ENCODE results near the gene ATP11C. TPM values are rescaled to one million over a fixed set of nuclear protein-coding genes. Genes with fewer than 3 reads are reported as not detected.

Gene ATP11C
- total and polyA plus RNA-seq, 2 experiments from 2014 or later: 44.0 to 90.7 TPM

DNA sequence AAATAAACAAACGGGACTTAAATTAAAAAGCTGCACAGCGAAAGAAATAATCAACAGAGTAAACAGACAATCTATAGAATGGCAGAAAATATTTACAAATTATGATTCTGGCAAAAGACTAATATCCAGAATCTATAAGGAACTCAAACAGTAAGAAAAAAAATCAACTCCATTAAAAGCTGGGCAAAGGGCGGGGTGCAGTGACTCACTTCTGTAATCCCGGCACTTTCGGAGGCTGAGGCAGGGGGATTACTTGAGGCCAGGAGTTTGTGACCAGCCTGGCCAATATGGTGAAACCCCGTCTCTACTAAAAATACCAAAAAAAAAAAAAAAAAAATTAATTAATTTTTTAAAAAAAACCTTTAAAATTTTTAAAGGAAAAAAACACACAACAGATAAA lies 109.0 kb downstream of the ATP11C start (continued):
- TF ChIP-seq, protein P1, sequence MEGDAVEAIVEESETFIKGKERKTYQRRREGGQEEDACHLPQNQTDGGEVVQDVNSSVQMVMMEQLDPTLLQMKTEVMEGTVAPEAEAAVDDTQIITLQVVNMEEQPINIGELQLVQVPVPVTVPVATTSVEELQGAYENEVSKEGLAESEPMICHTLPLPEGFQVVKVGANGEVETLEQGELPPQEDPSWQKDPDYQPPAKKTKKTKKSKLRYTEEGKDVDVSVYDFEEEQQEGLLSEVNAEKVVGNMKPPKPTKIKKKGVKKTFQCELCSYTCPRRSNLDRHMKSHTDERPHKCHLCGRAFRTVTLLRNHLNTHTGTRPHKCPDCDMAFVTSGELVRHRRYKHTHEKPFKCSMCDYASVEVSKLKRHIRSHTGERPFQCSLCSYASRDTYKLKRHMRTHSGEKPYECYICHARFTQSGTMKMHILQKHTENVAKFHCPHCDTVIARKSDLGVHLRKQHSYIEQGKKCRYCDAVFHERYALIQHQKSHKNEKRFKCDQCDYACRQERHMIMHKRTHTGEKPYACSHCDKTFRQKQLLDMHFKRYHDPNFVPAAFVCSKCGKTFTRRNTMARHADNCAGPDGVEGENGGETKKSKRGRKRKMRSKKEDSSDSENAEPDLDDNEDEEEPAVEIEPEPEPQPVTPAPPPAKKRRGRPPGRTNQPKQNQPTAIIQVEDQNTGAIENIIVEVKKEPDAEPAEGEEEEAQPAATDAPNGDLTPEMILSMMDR (conservative IDR thresholded peaks at IDR 0.05; ENCODE audit: low read depth in 2 of 2): no peak

DNA sequence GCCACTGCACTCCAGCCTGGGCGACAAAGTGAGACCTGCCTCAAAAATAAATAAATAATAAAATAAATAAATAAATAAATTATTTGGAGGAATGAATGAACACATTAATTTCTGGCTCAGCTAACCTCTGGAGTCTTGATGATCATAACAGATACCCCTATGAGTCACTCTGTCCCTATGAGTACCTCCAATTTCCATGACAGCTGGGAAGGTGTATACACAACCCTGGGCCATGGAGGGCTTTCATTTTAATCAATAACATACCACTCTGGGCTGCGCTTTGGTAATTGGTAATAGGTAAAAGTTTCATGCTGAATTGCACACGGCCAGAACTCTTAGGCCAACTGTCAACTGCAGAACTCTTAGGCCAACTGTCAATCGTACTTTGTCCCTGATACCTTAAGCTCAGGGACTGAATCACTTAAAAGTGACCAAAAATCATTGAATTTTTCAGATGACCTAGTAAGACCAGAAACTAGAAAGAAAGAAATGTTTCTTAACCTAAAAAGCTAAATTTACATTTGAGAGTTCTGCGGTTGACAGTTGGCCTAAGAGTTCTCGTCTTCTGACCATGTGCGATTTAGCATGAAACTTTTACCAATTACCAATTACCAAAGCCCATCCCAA lies 112.4 kb downstream of the ATP11C start:
- Histone ChIP-seq H4K20me1 (replicated peaks; ENCODE audit: insufficient read depth) (no peaks in the 10 kb centered on the region), H3K4me3 (no peak overlapping the region), H3K4me2 (no peak overlapping the region), H3K36me3 (ENCODE audit: insufficient read depth) (no peaks in the 10 kb centered on the region), H3K9me2 (ENCODE audit: insufficient read depth) (no peaks in the 10 kb centered on the region), H3K27me3 (ENCODE audit: insufficient read depth) (no peaks in the 10 kb centered on the region), H3F3A (replicated peaks; ENCODE audit: low read depth) (no peaks in the 10 kb centered on the region), H3K4me1 (ENCODE audit: insufficient read depth) (peaks cover 4% of the 10 kb centered on the region), H3K79me2 (replicated peaks; ENCODE audit: insufficient read depth) (0 out of 2 replicates have a peak, but pooled peaks cover 9% of the 10 kb centered on the region), H3K27ac (ENCODE audit: low read depth) (no peak overlapping the region), H2AFZ (no peak overlapping the region)
- ATAC-seq (no peak), DNase-seq (ENCODE audit: low spot score) (no peak)
- no peaks in the 10 kb centered on the region for H3K27me3 Mint-ChIP-seq (ENCODE audit: insufficient read depth, low read depth, poor library complexity)
- H3K36me3 Mint-ChIP-seq (ENCODE audit: low read depth): peaks cover 3% of the 10 kb centered on the region; the same call in 1 of the 3 replicates
- peaks cover 10% of the 10 kb centered on the region for H3K4me1 Mint-ChIP-seq
- no peak overlapping the region for H3K4me3 Mint-ChIP-seq
- H3K27ac Mint-ChIP-seq: no peak overlapping the region
- no peaks in the 10 kb centered on the region for H3K9me3 Mint-ChIP-seq
- TF ChIP-seq, protein P1 (conservative IDR thresholded peaks at IDR 0.05; ENCODE audit: low read depth in 2 of 2): no peak

DNA sequence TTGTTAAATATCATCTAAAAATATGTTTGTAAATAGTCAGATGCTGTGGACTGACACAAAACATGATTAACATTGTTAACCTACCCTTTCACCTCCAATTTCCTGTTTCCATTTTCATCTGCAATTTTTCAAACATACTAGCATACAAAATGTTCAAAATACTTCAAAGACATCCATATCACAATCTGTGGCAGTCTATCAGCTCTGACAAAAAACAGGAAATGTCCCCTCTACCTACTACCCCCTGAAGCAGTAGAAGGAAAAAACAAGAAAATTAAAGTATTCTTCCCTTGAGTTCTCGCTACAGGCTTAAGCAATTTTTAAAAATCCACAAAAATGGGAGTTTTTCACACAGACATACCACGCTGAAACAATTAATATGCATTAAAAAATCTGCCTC lies 116.6 kb downstream of the ATP11C start:
- DNase-seq (ENCODE audit: low spot score) (no peak), ATAC-seq (no peak)
- Histone ChIP-seq H3K27ac (ENCODE audit: low read depth) (no peak overlapping the region), H2AFZ (no peak overlapping the region), H3K4me1 (ENCODE audit: insufficient read depth) (no peaks in the 10 kb centered on the region), H3K27me3 (ENCODE audit: insufficient read depth) (no peaks in the 10 kb centered on the region), H3K4me2 (no peak overlapping the region), H3K36me3 (ENCODE audit: insufficient read depth) (no peaks in the 10 kb centered on the region), H3K9me2 (ENCODE audit: insufficient read depth) (no peaks in the 10 kb centered on the region), H3K79me2 (replicated peaks; ENCODE audit: insufficient read depth) (no peaks in the 10 kb centered on the region), H4K20me1 (replicated peaks; ENCODE audit: insufficient read depth) (no peaks in the 10 kb centered on the region), H3F3A (replicated peaks; ENCODE audit: low read depth) (no peaks in the 10 kb centered on the region), H3K4me3 (no peak overlapping the region)
- Mint-ChIP-seq H3K4me3 (no peak overlapping the region), H3K36me3 (ENCODE audit: low read depth) (peaks cover 5% of the 10 kb centered on the region; the same call in 1 of the 3 replicates), H3K9me3 (no peaks in the 10 kb centered on the region), H3K27me3 (ENCODE audit: insufficient read depth, low read depth, poor library complexity) (no peaks in the 10 kb centered on the region), H3K4me1 (peaks cover 4% of the 10 kb centered on the region; the same call in 1 of the 3 replicates), H3K27ac (peak overlapping the region; percentile 12; the same call in 1 of the 2 replicates)
- no peak for TF ChIP-seq CREB1 (CRISPR knock-in tag; IDR thresholded peaks at IDR 0.05; ENCODE audit: low read depth)
- TF ChIP-seq JUNB (IDR thresholded peaks at IDR 0.05; ENCODE audit: unreplicated experiment): no peak
- TF ChIP-seq EZH2 (IDR thresholded peaks at IDR 0.05; ENCODE audit: low read depth, unreplicated experiment): no peak
- no peak for TF ChIP-seq ZNF114 (CRISPR knock-in tag; IDR thresholded peaks at IDR 0.05)
- TF ChIP-seq, protein P2, sequence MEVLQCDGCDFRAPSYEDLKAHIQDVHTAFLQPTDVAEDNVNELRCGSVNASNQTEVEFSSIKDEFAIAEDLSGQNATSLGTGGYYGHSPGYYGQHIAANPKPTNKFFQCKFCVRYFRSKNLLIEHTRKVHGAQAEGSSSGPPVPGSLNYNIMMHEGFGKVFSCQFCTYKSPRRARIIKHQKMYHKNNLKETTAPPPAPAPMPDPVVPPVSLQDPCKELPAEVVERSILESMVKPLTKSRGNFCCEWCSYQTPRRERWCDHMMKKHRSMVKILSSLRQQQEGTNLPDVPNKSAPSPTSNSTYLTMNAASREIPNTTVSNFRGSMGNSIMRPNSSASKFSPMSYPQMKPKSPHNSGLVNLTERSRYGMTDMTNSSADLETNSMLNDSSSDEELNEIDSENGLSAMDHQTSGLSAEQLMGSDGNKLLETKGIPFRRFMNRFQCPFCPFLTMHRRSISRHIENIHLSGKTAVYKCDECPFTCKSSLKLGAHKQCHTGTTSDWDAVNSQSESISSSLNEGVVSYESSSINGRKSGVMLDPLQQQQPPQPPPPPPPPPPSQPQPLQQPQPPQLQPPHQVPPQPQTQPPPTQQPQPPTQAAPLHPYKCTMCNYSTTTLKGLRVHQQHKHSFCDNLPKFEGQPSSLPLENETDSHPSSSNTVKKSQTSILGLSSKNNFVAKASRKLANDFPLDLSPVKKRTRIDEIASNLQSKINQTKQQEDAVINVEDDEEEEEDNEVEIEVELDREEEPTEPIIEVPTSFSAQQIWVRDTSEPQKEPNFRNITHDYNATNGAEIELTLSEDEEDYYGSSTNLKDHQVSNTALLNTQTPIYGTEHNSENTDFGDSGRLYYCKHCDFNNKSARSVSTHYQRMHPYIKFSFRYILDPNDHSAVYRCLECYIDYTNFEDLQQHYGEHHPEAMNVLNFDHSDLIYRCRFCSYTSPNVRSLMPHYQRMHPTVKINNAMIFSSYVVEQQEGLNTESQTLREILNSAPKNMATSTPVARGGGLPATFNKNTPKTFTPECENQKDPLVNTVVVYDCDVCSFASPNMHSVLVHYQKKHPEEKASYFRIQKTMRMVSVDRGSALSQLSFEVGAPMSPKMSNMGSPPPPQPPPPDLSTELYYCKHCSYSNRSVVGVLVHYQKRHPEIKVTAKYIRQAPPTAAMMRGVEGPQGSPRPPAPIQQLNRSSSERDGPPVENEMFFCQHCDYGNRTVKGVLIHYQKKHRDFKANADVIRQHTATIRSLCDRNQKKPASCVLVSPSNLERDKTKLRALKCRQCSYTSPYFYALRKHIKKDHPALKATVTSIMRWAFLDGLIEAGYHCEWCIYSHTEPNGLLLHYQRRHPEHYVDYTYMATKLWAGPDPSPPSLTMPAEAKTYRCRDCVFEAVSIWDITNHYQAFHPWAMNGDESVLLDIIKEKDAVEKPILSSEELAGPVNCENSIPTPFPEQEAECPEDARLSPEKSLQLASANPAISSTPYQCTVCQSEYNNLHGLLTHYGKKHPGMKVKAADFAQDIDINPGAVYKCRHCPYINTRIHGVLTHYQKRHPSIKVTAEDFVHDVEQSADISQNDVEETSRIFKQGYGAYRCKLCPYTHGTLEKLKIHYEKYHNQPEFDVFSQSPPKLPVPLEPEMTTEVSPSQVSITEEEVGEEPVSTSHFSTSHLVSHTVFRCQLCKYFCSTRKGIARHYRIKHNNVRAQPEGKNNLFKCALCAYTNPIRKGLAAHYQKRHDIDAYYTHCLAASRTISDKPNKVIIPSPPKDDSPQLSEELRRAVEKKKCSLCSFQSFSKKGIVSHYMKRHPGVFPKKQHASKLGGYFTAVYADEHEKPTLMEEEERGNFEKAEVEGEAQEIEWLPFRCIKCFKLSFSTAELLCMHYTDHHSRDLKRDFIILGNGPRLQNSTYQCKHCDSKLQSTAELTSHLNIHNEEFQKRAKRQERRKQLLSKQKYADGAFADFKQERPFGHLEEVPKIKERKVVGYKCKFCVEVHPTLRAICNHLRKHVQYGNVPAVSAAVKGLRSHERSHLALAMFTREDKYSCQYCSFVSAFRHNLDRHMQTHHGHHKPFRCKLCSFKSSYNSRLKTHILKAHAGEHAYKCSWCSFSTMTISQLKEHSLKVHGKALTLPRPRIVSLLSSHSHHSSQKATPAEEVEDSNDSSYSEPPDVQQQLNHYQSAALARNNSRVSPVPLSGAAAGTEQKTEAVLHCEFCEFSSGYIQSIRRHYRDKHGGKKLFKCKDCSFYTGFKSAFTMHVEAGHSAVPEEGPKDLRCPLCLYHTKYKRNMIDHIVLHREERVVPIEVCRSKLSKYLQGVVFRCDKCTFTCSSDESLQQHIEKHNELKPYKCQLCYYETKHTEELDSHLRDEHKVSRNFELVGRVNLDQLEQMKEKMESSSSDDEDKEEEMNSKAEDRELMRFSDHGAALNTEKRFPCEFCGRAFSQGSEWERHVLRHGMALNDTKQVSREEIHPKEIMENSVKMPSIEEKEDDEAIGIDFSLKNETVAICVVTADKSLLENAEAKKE (CRISPR knock-in tag; IDR thresholded peaks at IDR 0.05): no peak
- no peak for TF ChIP-seq ZNF331 (CRISPR knock-in tag; IDR thresholded peaks at IDR 0.05; ENCODE audit: low read depth)
- no peak for TF ChIP-seq STAT1 (IDR thresholded peaks at IDR 0.05; ENCODE audit: unreplicated experiment)

All from GM23338 (cell line).